Progenitor cell of endocrine pancreas (in vitro differentiated cells): ENCODE data around the gene NVL. TPM values are rescaled to one million over a fixed set of nuclear protein-coding genes. Genes with fewer than 3 reads are reported as not detected.

ENCODE experiments used
- DNase-seq: peaks from one replicate; pipeline ENCODE4 v3.0.0; 2021; ENCODE audit warnings: low spot score; ENCODE audit not compliant: unreplicated experiment
- H3K27ac Mint-ChIP-seq: 2 replicates; pipeline ENCODE4 v1.8.0; 2021; ENCODE audit warnings: mild to moderate bottlenecking, moderate library complexity, mixed read lengths
- H3K27me3 Mint-ChIP-seq: 2 replicates; pipeline ENCODE4 v1.8.0; 2021; ENCODE audit warnings: mixed read lengths
- H3K36me3 Mint-ChIP-seq: 2 replicates; pipeline ENCODE4 v1.8.0; 2022; ENCODE audit warnings: mixed read lengths; ENCODE audit not compliant: insufficient read depth
- H3K4me1 Mint-ChIP-seq: 2 replicates; pipeline ENCODE4 v1.8.0; 2021; ENCODE audit warnings: low read depth, mixed read lengths
- H3K4me3 Mint-ChIP-seq: 2 replicates; pipeline ENCODE4 v1.8.0; 2021; ENCODE audit warnings: low read depth, mild to moderate bottlenecking, moderate library complexity, mixed read lengths
- H3K9me3 Mint-ChIP-seq: 2 replicates; pipeline ENCODE4 v1.8.0; 2021; ENCODE audit warnings: low read depth, mixed read lengths
- total RNA-seq: library from RNA; stranded (reverse); gene quantifications from 2 replicates; pipeline ENCODE4 v1.2.1, GENCODE V29; 2021
- TF ChIP-seq, protein P1 (sequence below): fragments of 200-600 bp; sonication (generic); IDR thresholded peaks from one replicate; pipeline ENCODE4 v1.5.0; 2021; ENCODE audit warnings: antibody characterized with exemption, mild to moderate bottlenecking; ENCODE audit not compliant: unreplicated experiment

NVL gene
- total RNA-seq, 1 donor from 2014 or later = 52.5 TPM

DNA sequence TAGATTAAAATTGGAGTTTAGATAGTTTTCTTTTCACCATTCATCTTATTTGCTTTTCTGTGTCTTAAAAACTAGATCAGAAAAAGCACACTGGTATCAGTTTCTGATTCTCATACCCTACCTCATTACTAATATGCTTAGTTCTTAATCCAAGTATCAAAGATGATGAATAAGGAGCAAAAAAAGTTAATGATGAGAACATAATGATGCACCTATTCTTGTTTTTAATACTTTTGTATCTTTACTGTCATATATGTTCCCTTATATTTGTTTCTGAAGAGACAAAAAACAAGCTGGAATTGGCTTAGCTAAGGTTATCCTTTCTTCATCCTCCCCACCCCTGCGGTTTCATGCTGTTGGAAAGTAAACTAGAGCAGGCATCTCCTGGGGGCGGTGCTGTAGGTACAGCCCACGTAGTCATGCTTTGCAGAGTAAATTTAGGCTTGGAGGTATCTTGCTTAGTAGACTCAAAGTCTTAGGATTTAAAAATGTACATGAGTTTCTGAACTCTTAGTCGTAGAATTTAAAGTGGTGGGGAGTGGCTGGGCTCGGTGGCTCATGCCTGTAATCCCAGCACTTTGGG lies 43.1 kb upstream of the NVL start:
- Mint-ChIP-seq H3K27me3 (no peaks in the 10 kb centered on the region), H3K27ac (no peak overlapping the region), H3K4me1 (no peaks in the 10 kb centered on the region), H3K36me3 (peaks cover 31% of the 10 kb centered on the region), H3K9me3 (no peaks in the 10 kb centered on the region), H3K4me3 (no peak overlapping the region)
- TF ChIP-seq, protein P1, sequence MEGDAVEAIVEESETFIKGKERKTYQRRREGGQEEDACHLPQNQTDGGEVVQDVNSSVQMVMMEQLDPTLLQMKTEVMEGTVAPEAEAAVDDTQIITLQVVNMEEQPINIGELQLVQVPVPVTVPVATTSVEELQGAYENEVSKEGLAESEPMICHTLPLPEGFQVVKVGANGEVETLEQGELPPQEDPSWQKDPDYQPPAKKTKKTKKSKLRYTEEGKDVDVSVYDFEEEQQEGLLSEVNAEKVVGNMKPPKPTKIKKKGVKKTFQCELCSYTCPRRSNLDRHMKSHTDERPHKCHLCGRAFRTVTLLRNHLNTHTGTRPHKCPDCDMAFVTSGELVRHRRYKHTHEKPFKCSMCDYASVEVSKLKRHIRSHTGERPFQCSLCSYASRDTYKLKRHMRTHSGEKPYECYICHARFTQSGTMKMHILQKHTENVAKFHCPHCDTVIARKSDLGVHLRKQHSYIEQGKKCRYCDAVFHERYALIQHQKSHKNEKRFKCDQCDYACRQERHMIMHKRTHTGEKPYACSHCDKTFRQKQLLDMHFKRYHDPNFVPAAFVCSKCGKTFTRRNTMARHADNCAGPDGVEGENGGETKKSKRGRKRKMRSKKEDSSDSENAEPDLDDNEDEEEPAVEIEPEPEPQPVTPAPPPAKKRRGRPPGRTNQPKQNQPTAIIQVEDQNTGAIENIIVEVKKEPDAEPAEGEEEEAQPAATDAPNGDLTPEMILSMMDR = no peak
- no peak for DNase-seq

DNA sequence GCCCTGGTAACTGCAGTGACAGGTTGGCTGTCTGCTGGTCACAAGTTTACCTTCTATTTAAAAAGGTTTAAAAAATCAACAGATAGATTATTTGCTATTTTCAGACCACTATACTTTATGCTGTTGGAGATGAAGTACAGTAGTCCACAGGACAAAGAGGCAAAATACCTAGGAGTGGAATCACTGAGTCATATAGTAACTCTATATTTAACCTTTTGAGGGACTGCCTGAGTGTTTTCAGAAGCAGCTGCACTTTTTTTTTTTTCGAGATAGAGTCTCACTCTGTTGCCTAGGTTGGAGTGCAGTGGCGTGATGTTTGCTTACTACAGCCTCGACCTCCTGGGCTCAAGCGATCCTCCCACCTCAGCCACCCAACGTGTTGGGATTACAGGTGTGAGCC lies 38.4 kb upstream of the NVL start:
- no peaks in the 10 kb centered on the region for H3K4me1 Mint-ChIP-seq
- no peak for DNase-seq
- H3K36me3 Mint-ChIP-seq = peaks cover 36% of the 10 kb centered on the region
- H3K4me3 Mint-ChIP-seq = no peak overlapping the region
- H3K27ac Mint-ChIP-seq = no peak overlapping the region
- no peaks in the 10 kb centered on the region for H3K27me3 Mint-ChIP-seq
- TF ChIP-seq, protein P1 = no peak
- no peaks in the 10 kb centered on the region for H3K9me3 Mint-ChIP-seq

DNA sequence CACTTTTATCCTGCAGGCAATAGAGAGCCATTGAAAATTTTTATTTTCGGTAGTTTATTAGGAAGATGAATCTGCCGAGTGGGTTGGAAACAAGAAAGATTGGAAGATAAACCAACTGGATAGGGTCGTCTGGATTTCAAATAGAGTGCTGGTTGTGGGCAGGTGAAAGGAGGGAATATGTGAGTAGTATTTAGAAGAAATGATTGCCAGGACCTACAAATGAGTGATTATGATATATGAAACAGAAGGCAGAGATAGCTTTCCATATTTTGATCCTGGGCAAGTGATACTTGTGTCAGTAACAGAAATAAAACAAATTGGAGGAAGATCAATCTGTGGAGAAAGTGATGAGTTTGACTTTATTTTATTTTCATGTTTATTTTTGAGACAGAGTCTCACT lies 29.2 kb upstream of the NVL start:
- H3K4me3 Mint-ChIP-seq = peak overlapping the region; percentile 11
- no peak for DNase-seq
- H3K4me1 Mint-ChIP-seq = peaks cover 19% of the 10 kb centered on the region
- no peaks in the 10 kb centered on the region for H3K27me3 Mint-ChIP-seq
- H3K36me3 Mint-ChIP-seq = peaks cover 17% of the 10 kb centered on the region
- peak overlapping the region; percentile 33 for H3K27ac Mint-ChIP-seq
- H3K9me3 Mint-ChIP-seq = no peaks in the 10 kb centered on the region
- TF ChIP-seq, protein P1 = no peak

DNA sequence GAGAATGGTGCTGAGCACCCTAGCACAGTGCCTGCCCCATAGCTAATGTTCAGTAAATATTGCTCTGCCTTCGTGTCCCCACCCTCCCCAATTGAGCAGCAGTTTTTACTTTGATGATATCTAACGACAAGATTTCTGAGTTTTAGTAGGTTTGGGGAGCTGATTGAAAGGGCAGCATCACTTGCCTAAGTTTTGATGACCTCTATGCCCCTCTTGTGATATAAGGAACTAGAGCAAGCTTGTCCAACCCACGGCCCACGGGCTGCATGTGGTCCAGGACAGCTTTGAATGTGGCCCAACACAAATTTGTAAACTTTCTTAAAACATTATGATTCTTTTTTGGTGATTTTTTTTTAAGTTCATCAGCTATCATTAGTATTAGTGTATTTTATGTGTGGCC lies 28.3 kb upstream of the NVL start:
- DNase-seq = no peak
- H3K27ac Mint-ChIP-seq = no peak overlapping the region
- no peaks in the 10 kb centered on the region for H3K27me3 Mint-ChIP-seq
- TF ChIP-seq, protein P1 = no peak
- H3K36me3 Mint-ChIP-seq = peaks cover 13% of the 10 kb centered on the region
- H3K9me3 Mint-ChIP-seq = no peaks in the 10 kb centered on the region
- peak overlapping the region; percentile 78 for H3K4me3 Mint-ChIP-seq
- peaks cover 19% of the 10 kb centered on the region for H3K4me1 Mint-ChIP-seq

GRCh38 chr1:224357626-224358124 lies 27.7 kb upstream of the NVL start:
- peaks cover 19% of the 10 kb centered on the region for H3K4me1 Mint-ChIP-seq
- no peak for DNase-seq
- TF ChIP-seq, protein P1 = no peak
- H3K36me3 Mint-ChIP-seq = peaks cover 10% of the 10 kb centered on the region
- H3K27me3 Mint-ChIP-seq = no peaks in the 10 kb centered on the region
- peak overlapping the region; percentile 89 for H3K27ac Mint-ChIP-seq
- H3K4me3 Mint-ChIP-seq = peak overlapping the region; percentile 78
- H3K9me3 Mint-ChIP-seq = no peaks in the 10 kb centered on the region
